Endothelial cell of umbilical vein (primary cell): ENCODE measurements around the gene CRIM1. TPM values are rescaled to one million over a fixed set of nuclear protein-coding genes. Genes with fewer than 3 reads are reported as not detected.

ENCODE experiments used
- BruUV-seq: library from RNA; stranded (reverse); fragments of 400-500 nt; replicated peaks from 2 replicates; lab custom pipeline; 2021; lab: Mats Ljungman, UMichigan
- CTCF ChIA-PET: fragments of 300-600, 350-600 bp; sonication (Branson Sonifier 250); formaldehyde crosslinking; loops from one replicate; lab custom pipeline; 2021; ENCODE audit warnings: antibody characterized with exemption, inconsistent platforms; lab: Charles Lee
- POLR2A ChIA-PET: fragments of 300-600, 350-600 bp; sonication (Branson Sonifier 250); formaldehyde crosslinking; loops from one replicate; lab custom pipeline; 2021; ENCODE audit warnings: antibody characterized with exemption, inconsistent platforms; lab: Charles Lee
- DNase-seq: peaks from one replicate; pipeline ENCODE4 v3.0.0-alpha.2; 2011; ENCODE audit warnings: low read depth, low spot score
- FAIRE-seq: peaks from 2 replicates; lab custom pipeline; 2011; peaks lifted over from hg19 to GRCh38; lab: Jason Lieb, UNC
- H2AFZ ChIP-seq: 2 replicates; pipeline ENCODE4 v1.6.0; 2012; ENCODE audit warnings: low read depth, low read length, control low read depth, inconsistent platforms
- H3K27ac ChIP-seq: 2 replicates; pipeline ENCODE4 v1.5.1; 2011; ENCODE audit warnings: low read depth, mild to moderate bottlenecking, control low read depth, low read length, moderate library complexity; ENCODE audit not compliant: insufficient read depth
- H3K27me3 ChIP-seq, 2 experiments: 2 replicates each; pipeline versions ENCODE4 v1.6.0 to v1.6.1; 2011; ENCODE audit warnings: low read length in 2 of 2, mixed read lengths in 1 of 2; ENCODE audit not compliant: control insufficient read depth in 2 of 2, insufficient read depth in 2 of 2
- H3K36me3 ChIP-seq, 2 experiments: 2 replicates in 1 of 2; 3 replicates in 1 of 2; pipeline ENCODE4 v1.5.1; 2011; ENCODE audit warnings: low read length in 2 of 2, mild to moderate bottlenecking in 1 of 2, moderate library complexity in 1 of 2; ENCODE audit not compliant: control insufficient read depth in 2 of 2, insufficient read depth in 2 of 2; ENCODE audit errors: extremely low read depth in 1 of 2
- H3K4me1 ChIP-seq: 3 replicates; pipeline ENCODE4 v1.5.1; 2011; ENCODE audit warnings: mild to moderate bottlenecking, low read length; ENCODE audit not compliant: control insufficient read depth, insufficient read depth; ENCODE audit errors: extremely low read depth
- H3K4me2 ChIP-seq: 2 replicates; pipeline ENCODE4 v1.6.1; 2011; ENCODE audit warnings: low read length, control low read depth, mixed read lengths; ENCODE audit not compliant: insufficient read depth
- H3K4me3 ChIP-seq, 3 experiments: fragments of 200-600 bp in 1 of 3; sonication (generic), shearing (Covaris generic) in 1 of 3; replicated peaks in 1 of 3; 2 replicates each; pipeline ENCODE4 v1.5.1; 2011 to 2016; ENCODE audit warnings: control low read depth in 3 of 3, low read length in 3 of 3, mild to moderate bottlenecking in 2 of 3, inconsistent platforms in 1 of 3, low read depth in 1 of 3, moderate library complexity in 1 of 3; ENCODE audit not compliant: insufficient read depth in 1 of 3
- H3K79me2 ChIP-seq: 2 replicates; pipeline ENCODE4 v1.6.0; 2012; ENCODE audit warnings: low read length, inconsistent platforms; ENCODE audit not compliant: control insufficient read depth, insufficient read depth
- H3K9ac ChIP-seq: replicated peaks from 2 replicates; pipeline ENCODE3; 2011; ENCODE audit warnings: low read length, control low read depth; ENCODE audit not compliant: insufficient read depth; ENCODE audit errors: extremely low read depth
- H3K9me1 ChIP-seq: replicated peaks from 3 replicates; pipeline ENCODE4 v1.6.0; 2011; ENCODE audit warnings: mild to moderate bottlenecking, low read length; ENCODE audit not compliant: control insufficient read depth, insufficient read depth; ENCODE audit errors: extremely low read depth
- H3K9me3 ChIP-seq: replicated peaks from 2 replicates; pipeline ENCODE4 v1.5.1; 2012; ENCODE audit warnings: low read length, inconsistent platforms; ENCODE audit not compliant: control insufficient read depth, insufficient read depth
- H4K20me1 ChIP-seq: replicated peaks from 2 replicates; pipeline ENCODE3; 2011; ENCODE audit warnings: mild to moderate bottlenecking, low read length; ENCODE audit not compliant: control insufficient read depth, insufficient read depth; ENCODE audit errors: extremely low read depth
- EZH2 ChIP-seq: IDR thresholded peaks from 2 replicates; pipeline ENCODE4 v1.6.1; 2012; ENCODE audit warnings: borderline replicate concordance, low read depth, mild to moderate bottlenecking, moderate library complexity, low read length, inconsistent platforms; ENCODE audit not compliant: severe bottlenecking
- FOS ChIP-seq: IDR thresholded peaks from 2 replicates; pipeline ENCODE4 v1.6.1; 2011; ENCODE audit warnings: mild to moderate bottlenecking, low read length, moderate library complexity, borderline replicate concordance; ENCODE audit not compliant: insufficient read depth
- GATA2 ChIP-seq: IDR thresholded peaks from 2 replicates; pipeline ENCODE4 v1.7.0; 2011; ENCODE audit warnings: low read depth, mild to moderate bottlenecking, moderate library complexity, mixed read lengths, low read length; ENCODE audit not compliant: insufficient read length, insufficient read depth
- JUN ChIP-seq: IDR thresholded peaks from 2 replicates; pipeline ENCODE4 v1.6.1; 2011; ENCODE audit warnings: borderline replicate concordance, low read depth; ENCODE audit not compliant: insufficient read length, insufficient read depth
- MYC ChIP-seq: IDR thresholded peaks from one replicate; pipeline ENCODE4 v1.6.1; 2011; ENCODE audit warnings: mild to moderate bottlenecking, low read depth, low read length
- POLR2A ChIP-seq: IDR thresholded peaks from 2 replicates; pipeline ENCODE4 v1.6.1; 2012; ENCODE audit warnings: low read depth, mild to moderate bottlenecking, control low read depth, low read length
- POLR2AphosphoS5 ChIP-seq: IDR thresholded peaks from 2 replicates; pipeline ENCODE4 v1.6.1; 2012; ENCODE audit warnings: low read depth, mild to moderate bottlenecking, control low read depth, low read length, moderate library complexity; ENCODE audit not compliant: insufficient read depth
- dilution Hi-C: fragments of 300-500 bp; cut with MboI; formaldehyde crosslinking; loops from one replicate; pipeline ENCODE4 v1.15.0; 2019; ENCODE audit warnings: low sequenced_read_pairs; ENCODE audit not compliant: extremely low pct_ligation_motif_present
- intact Hi-C: fragments of 100-400 bp; cut with micrococcal nuclease; formaldehyde crosslinking; loops from one replicate; pipeline ENCODE4 v1.10.0; 2022
- polyA plus RNA-seq, 4 experiments: library from polyadenylated mRNA; depleted of rRNA in 3 of 4; stranded (reverse) in 3 of 4; unstranded in 1 of 4; fragments of >200 nt; gene quantifications; 2 replicates each; pipeline versions ENCODE4 v1.2.1 to v1.2.3, GENCODE V29; 2011 to 2012; ENCODE audit warnings: missing spikeins in 1 of 4
- total RNA-seq: library from RNA; stranded (reverse); gene quantifications from 2 replicates; pipeline ENCODE4 v1.2.3, GENCODE V29; 2021
- TF ChIP-seq, protein P1 (sequence below): IDR thresholded peaks from 2 replicates; pipeline ENCODE4 v1.6.1; 2011; ENCODE audit not compliant: insufficient read depth, insufficient read length
- TF ChIP-seq, protein P2 (sequence below), 2 donors: IDR thresholded peaks; 1 replicate in 1 of 2; 2 replicates in 1 of 2; pipeline ENCODE4 v1.5.1; 2011; ENCODE audit warnings: low read length in 2 of 2, mild to moderate bottlenecking in 2 of 2, moderate library complexity in 2 of 2, control low read depth in 1 of 2, inconsistent platforms in 1 of 2, low read depth in 1 of 2; ENCODE audit not compliant: insufficient read depth in 1 of 2; ENCODE audit errors: extremely low read depth in 1 of 2

The CRIM1 gene
- total and polyA plus RNA-seq, 2 donors (not counting 3 experiments of a cell fraction or from before 2014, with no cell fraction given): 422 to 649 TPM

- peak; percentile 85 for DNase-seq
- TSS peak; percentile 35 for BruUV-seq
- H3K9ac ChIP-seq: peak overlapping the region; percentile 92
- POLR2A ChIA-PET: interaction anchor here (0.9 to 3.3 kb wide), 5 partner anchors 15 to 212 kb away, joined by 3 to 13 read pairs (median 4); no protein-coding TSS in a partner anchor
- peak overlapping the region; percentile 98 for H3K4me2 ChIP-seq
- CTCF ChIA-PET: interaction anchor here (0.7 to 3.8 kb wide), 6 partner anchors 14 to 307 kb away, joined by 3 to 27 read pairs (median 4); no protein-coding TSS in a partner anchor
- TF ChIP-seq, protein P1, sequence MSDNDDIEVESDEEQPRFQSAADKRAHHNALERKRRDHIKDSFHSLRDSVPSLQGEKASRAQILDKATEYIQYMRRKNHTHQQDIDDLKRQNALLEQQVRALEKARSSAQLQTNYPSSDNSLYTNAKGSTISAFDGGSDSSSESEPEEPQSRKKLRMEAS: peak; percentile 41
- TF ChIP-seq EZH2 (no peak), MYC (no peak), POLR2A (peak; percentile 72), FOS (peak; percentile 77), JUN (peak; percentile 68), POLR2AphosphoS5 (peak; percentile 67), GATA2 (peak; percentile 81)
- TF ChIP-seq, protein P2, sequence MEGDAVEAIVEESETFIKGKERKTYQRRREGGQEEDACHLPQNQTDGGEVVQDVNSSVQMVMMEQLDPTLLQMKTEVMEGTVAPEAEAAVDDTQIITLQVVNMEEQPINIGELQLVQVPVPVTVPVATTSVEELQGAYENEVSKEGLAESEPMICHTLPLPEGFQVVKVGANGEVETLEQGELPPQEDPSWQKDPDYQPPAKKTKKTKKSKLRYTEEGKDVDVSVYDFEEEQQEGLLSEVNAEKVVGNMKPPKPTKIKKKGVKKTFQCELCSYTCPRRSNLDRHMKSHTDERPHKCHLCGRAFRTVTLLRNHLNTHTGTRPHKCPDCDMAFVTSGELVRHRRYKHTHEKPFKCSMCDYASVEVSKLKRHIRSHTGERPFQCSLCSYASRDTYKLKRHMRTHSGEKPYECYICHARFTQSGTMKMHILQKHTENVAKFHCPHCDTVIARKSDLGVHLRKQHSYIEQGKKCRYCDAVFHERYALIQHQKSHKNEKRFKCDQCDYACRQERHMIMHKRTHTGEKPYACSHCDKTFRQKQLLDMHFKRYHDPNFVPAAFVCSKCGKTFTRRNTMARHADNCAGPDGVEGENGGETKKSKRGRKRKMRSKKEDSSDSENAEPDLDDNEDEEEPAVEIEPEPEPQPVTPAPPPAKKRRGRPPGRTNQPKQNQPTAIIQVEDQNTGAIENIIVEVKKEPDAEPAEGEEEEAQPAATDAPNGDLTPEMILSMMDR (IDR thresholded peaks at IDR 0.05; ENCODE audit: extremely low read depth in 1 of 2, insufficient read depth in 1 of 2, low read depth in 1 of 2, low read length in 2 of 2): no peak
- H4K20me1 ChIP-seq: peaks cover 7% of the 10 kb centered on the region
- no peaks in the 10 kb centered on the region for H3K9me1 ChIP-seq
- intact Hi-C loops (loop anchor here (1.0 kb wide), 5 partner anchors 14 to 204 kb away; no protein-coding TSS in a partner anchor), dilution Hi-C loops (no loop called here)
- peaks cover 95% of the 10 kb centered on the region for H3K79me2 ChIP-seq
- H2AFZ ChIP-seq: no peak overlapping the region
- peak; percentile 40 for FAIRE-seq
- no peaks in the 10 kb centered on the region for H3K9me3 ChIP-seq
- H3K4me3 ChIP-seq: peak overlapping the region; percentile 40 to 96 (median 85)
- peaks cover 57% of the 10 kb centered on the region for H3K4me1 ChIP-seq
- peaks cover 0 to 8% of the 10 kb centered on the region in 2 experiments for H3K36me3 ChIP-seq
- no peaks in the 10 kb centered on the region for H3K27me3 ChIP-seq
- H3K27ac ChIP-seq: peak overlapping the region; percentile 67
These were observed 1.6 kb downstream of the CRIM1 start for GRCh38 chr2:36356990-36357846.
